HG03159 (cell line): ENCODE results near the gene DYNC1I1.

ENCODE experiments used
- ATAC-seq: cut with Tn5 transposase; IDR thresholded peaks from one replicate; pipeline ENCODE4 v1.9.1; 2021; ENCODE audit warnings: mild to moderate bottlenecking, moderate library complexity; ENCODE audit not compliant: unreplicated experiment

The DYNC1I1 gene

DNA sequence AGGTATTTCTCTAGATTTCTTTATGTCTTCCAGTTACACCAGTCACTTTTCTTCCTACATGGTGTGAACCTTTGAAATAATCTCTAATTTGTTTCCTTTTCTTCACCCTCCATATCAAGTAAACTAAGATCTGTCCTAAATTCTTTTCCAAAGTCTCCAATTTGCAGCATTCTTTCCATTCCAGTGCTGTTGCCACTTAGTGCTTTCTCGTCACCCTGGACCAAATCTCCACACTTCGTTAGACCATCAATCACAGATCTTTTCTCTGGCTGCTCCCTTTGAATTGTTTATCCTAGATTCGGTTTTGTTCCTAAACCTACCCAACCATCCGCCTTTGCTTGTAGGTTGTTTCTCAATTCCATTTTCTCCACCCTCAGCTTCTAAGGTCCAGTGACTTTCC is 74.7 kb downstream of the DYNC1I1 start:
- no peak for ATAC-seq

DNA sequence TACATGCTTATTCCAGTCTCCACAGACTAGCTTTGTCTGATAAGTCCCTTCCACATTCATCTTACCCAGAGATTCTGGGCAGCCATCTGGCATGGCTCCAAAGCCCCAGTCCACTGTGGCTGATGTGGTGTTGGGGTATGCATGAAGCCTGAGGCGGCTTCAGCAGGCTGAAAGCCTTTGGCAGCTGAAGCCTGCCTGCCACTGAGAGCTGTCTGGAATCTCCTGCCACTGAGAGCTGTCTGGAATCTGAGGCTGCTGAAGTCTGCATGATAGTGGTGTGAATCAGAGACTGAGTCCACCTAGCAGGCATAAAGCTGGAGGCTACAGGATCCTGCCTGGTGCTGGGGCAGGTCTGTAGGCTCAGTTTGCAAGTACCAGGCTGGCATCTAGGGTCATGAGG is 87.1 kb downstream of the DYNC1I1 start:
- no peak for ATAC-seq

DNA sequence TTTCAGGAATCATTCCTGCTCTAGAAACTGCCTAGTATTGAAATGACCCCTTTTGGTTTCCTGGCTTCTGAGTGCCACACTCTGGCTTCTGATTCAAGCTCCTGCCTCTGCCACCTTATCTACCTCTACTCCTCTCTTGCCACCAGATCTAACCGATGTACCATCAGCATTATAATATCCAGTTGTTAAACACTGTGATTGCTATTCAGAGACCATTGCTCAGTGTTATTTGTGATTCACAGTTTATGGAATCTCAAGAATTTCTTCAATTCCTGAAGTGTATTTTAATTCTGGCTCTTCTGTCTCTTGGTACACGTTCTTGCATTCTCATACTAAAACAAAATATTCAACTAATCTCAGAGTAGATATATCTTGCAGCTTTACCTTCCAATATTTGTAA is 88.7 kb downstream of the DYNC1I1 start:
- no peak for ATAC-seq

DNA sequence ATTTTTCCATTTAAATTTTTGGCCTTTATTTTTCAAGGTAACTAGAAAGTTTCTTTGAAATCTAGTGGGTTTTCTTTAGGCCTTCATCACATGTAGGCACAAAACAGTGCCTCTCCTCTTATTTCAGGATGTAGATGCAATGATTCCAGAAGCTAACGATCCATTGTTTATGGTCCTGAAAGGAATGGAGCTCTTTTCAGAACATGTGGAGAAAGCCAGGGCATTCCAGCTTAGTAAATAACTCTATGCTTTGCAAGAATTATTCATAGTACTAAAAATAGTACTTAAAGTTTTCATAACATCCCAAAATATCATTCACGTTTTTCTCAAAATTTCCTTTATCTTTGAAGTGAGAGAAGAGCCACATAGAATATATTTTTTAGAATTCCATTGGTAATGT is 91.3 kb downstream of the DYNC1I1 start:
- ATAC-seq, result no peak

DNA sequence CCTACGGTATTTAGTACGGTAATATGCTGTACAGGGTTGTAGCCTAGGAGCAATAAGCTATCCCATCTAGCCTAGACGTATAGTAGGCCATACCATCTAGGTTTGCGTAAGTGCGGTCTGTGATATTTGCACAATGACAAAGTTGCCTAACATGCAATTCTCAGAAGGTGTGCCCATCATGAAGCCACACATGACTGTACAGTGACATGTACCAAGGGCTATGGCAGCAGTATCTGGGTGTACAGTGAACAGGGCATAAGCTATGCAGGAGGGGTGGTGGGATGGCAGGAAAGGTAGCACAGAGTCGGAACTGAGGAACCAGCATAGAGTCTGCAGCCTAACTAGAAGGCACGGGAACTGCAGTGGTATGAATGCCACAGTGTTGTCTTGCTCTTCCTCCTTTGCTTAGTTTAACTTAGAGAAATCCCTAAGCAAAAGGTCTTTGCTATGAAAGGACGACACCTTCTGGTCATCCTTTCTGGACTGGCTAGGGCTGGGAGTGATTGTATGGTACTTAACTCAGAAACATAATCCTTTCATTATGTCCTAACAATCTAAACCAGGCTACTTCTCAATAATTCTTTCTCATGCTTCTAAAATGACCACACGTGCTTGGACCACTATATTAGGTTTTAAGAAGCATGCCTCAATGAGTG is 93.5 kb downstream of the DYNC1I1 start:
- ATAC-seq, result no peak

DNA sequence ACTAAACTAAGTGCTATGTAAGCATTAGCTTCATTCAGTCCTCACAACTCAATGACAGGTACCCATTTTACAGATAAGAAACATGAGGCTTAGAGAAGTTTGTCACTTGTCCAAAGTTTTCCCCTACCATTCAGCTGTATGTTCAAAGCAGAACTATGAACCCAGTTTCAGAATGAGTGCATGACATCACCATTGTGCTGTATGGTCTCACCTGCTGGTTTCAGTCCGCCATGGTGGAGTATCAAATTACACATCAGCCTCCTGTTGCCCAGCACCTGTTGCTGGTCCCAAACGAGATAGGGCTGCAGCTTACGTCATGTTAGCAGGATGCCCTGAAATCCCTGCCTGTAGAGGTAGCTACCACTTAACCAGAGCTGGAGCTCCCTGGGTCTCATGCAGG is 95.0 kb downstream of the DYNC1I1 start:
- peak; percentile 93 for ATAC-seq

DNA sequence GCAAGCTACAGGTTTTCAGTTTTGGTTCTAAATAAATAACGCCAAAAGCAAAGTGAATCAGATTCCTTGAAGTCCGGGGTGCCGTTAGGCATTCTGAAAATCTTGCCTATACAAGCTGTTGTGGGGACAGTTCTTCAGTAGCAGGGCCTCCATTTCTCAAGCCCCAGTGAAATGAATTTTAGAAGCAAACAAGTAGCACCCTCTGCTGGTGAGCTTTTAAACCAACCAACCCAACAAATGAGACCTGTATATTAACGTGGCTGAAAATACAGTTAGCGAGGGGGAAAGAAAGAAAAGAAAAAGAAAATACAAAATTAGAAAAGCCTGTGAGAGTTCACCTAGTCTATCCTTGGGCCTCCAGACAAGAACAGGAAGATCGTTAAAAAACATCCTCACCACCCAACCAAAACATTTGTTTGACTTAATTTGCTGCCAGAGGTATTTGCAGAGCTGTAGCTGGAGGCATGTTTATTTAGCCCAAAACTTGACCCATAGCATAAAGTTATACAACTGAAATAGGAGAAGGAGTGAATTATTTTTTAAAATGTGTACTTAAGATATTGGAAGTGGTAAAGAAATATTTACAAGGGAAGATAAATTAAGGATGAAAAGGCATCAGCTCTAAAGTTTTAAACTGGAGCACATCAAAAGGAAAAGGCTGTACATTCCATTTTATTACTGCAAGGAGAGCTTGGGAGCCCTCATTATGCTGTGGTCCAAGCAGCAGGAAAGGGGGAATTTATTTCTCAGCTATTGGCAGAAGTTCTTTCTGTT is 98.9 kb downstream of the DYNC1I1 start:
- peak; percentile 48 for ATAC-seq

DNA sequence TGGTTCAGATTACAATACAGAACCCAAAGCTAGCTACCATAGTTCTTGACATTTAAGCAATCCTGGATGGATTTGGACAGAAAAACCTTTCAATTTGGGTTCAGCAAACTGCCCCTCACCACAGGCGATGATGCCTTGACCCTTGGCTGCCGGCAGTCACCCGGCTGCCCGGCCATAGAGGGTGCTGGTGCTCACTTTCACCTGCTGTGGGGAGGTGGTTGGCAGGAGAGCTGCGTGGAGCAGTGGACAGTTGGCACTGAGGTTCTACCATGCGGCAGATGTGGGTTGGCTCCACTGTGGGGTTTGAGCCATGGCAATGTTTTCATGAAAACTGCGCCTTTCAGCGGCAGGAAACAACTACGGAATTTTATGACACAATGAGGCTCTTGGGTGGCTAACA is 99.5 kb downstream of the DYNC1I1 start:
- no peak for ATAC-seq

DNA sequence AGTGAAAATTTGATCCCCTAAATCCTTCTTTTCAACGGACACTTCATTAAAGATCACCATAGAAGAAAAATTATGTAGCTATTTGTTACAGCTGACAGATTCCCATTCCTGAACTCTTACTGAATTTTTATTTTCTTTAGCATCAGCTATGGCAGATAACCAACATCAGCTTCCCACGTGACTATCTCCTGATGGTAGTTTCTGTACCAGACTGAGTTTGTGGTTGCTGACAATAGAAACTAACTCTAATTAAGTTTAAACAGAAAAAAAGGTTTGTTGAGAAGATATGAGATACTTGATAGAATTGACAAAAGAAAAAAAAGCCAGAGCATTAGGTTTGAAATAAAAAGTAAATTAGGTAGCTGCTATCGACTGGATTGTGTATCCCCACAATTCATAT is 101.8 kb downstream of the DYNC1I1 start:
- ATAC-seq, result no peak

DNA sequence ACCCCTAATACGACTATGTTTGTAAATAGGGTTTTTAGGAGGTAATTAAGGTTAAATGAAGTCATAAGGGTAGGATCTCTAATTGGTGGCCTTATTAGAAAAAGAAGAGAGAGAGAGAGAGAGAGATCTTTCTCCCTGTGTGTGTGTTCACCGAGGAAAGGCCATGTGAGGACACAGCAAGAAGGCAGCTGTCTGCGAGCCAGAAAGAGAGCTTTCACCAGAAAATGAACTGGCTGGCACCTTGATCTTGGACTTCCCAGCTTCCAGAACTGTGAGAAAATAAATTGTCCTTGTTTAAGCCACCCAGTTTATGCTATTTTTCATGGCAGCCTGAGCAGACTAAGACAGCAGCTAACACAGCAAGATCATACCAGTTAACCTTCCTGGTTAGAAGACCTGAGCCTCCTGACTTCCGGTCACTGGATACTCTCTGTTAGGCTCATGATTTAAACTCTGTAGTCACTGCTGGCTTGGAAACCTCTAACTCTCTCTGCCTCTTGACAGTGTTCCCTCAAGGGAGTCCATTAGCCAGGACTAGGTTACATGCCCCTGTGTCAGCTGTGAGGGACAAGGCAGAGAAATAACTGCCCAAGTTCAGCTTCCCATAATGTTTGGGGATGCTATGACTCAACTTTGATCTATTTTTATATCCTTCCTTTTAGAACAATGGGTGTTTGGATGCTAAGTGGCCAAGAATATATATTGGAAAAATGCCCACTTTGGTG is 102.3 kb downstream of the DYNC1I1 start:
- ATAC-seq, result no peak

DNA sequence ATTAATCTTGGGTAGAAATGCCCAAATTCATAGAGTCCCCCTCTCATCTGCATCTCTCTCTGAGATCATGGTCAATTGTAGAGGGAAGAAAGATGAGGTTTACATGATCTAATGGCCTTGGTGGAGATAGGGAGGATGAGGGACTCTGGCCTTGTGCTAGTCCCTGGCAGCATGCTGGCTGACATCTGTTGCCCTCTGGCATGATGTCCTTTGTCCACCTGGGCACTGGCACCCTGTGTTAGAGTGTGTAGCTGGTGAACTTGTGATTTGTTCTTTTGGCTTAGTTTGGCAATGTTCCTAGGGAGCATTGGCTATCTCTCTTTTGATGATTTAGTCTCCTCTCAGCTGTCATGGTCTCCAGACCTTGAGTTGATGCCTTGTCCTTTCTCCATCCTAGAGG is 103.2 kb downstream of the DYNC1I1 start:
- ATAC-seq, result no peak

DNA sequence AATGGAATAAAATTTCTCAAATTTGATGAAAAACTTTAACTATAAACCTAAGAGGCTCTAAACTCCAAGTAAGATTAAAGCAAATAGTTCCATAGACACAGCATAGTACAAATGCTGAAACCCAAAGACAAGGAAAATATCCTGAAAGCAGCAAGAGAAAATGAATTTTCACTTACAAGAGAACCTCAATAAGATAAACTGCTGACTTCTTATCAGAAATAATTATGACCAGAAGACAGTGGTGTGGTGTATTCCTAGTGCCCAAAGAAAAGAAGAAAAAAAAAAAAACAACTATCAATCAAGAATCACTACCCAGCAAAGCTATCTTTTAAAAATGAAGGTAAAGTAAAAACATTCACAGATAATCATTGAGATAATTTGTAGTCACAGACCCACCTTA is 106.3 kb downstream of the DYNC1I1 start:
- ATAC-seq, result no peak

DNA sequence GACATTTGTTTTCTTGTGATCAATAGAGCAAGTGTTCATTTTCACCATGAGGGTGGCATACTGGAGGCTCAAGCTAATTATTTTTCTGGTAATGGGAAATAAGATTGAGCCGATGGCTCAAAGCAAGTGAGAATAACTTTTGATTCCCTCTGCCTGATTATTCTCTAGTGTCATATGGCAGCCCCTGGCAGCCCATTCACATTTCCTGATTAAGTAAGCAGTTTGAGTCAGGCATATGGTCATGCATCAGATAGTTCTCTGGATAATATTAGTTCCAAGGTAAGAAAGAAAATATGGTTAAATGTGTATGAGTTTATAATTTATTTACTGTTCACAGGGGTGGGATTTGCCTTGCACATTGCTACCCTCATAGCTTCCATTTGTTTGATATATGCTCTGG is 109.2 kb downstream of the DYNC1I1 start:
- no peak for ATAC-seq

DNA sequence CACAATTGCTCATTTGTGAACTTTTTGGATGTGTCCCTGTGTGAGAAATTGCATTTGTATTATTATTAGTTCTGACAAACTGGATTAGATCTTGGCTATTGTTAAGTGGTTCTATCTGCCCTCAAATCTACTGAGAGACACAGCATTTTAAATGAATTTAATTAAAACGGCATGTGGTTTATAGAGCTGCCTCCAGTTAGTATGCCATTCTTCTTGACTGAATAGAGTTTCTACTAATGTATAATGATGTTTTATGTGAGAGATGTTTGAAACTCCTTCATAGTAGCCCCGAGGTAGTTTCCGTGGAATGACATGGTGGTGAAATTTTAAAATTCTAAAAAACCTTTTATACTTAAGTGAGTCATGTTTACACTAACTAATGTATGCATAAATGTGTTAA is 110.9 kb downstream of the DYNC1I1 start:
- no peak for ATAC-seq

DNA sequence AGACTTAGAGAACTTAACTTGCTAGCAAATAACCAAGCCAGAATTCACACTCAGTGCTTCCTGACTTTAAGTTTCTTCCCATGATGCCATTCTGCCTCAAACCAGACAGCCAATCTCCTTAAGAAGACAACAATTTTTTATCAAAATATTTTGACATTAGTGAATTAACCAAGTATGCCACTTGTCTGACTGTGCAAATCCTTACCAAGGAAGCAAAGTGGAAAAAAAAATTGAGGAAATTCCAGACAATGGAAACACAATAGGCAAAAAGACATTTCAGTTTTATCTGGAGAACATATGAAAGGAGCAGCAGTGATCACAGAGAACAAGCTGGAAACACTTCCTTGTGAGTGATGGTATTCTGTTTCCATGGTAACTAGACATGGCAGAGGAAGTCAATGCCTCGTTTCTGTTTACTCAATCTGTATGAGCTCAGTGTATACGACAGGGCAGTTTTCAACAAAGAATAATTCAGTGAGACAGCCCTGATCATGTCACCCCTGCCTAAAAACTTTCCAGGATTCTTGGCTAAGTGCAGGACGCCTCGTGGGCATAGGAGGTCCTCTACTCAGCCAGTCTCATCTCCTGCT is 114.2 kb downstream of the DYNC1I1 start:
- no peak for ATAC-seq

DNA sequence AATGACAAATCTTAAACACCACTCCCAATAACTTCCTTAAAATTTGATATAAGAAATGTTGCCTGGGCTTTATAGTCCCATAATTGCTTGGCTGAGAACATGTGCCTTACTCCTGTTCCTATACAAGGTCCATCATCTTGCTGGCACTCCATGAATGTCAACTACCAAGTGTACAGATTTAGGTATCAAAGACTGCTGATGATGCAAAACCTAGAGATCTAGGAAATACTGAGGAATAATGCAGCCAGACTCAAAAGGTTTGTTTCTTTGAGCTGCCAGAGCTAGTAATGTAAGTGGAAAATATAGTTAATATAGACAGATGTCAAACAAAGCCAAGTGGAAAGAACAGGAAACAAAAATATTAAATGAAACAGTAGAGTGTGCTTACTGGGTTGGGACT is 121.1 kb downstream of the DYNC1I1 start:
- ATAC-seq, result no peak

DNA sequence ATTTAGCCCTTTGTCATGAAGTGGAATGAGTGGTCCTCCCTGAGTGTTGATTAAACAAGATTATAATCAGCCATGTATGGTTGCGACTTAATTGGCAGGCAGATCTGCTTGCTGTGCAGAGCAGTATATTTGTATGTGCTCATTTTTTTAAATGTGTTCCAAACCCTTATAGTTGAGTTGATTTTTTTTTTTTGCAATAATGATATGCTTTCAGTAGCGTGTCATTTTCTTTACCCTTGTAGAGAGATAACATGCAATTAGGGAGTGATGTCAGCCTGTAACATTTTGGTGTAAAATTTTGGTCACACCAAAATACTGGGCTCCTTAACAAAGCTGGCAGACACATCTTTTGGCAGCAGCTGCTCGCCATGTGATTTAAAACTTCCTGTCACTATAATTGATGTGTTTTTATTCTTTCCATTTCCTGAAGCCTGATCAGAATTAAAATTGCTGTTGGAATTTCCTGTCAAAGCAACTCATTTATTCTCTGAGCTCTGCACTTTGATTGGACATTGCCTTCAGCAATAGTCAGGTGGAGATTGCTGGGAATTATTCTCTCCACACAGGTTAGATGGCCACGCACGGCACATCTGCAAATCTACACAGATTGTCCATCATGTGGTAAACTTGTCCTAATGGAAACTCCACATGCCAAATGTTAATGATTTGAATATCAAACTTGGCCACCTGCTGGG is 125.3 kb downstream of the DYNC1I1 start:
- no peak for ATAC-seq

DNA sequence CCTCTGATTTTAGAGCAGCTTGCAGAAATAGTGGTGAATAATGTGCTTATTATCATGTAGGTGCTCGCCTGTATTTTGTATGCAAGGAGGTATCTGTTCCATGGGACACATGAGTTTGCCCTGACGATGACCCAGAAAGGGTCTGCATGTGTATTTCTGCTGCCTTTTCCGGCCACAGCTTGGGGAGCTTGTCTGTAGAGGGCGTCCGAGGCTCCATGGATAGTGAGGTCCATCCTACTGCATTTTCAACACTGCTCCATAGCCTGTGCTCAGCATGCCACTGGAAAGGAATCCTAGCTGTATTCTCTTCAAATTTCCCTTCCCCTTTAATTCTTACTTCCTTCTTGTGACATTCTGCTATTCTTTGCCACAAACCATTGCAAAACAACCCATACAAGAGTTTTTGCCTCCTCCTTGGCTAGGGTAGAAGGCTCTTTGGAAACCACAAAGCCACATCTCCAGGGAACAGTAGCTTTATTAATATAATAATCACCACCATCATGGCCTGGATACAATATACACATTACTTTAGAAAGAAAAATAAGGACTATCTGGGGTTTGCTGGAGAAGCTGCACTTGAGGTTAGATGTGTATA is 127.7 kb downstream of the DYNC1I1 start:
- no peak for ATAC-seq

DNA sequence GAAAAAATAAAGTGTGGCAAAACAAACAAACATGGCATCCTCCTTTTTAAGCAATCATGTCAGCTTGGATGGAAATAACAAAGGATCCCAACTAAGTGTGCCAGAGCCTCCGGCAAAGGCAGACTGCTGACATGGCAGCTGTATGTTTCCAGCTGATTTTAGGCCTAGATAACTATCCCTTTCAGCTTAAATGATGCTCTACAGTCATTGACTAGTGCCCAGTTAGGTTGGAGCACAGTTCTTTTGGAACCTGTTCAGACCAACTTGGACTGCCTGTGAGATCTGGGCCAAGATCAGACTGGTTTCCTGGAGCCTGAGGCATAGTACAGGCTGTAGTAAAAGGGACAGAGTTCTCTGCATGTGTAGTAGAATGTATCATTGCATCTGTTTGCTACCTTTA is 128.7 kb downstream of the DYNC1I1 start:
- no peak for ATAC-seq

DNA sequence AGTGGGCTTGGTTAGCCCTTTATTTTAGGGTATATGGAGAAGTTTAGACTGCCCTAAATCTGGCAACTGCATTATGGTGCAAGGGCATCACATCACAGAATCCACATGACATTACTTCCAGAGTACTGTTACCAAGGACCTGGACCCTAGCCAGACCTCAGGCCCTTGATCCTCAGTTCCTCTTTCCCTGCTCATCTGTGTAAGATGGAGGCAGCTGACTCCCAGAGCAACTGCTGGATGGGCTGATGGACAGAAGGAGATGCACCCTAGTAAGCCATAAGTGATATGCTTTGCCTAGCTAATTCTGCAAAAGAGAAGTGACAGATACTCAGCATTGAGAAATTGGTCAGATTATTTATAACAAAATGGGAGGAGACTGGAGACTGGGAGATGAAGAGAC is 131.7 kb downstream of the DYNC1I1 start:
- ATAC-seq, result no peak

DNA sequence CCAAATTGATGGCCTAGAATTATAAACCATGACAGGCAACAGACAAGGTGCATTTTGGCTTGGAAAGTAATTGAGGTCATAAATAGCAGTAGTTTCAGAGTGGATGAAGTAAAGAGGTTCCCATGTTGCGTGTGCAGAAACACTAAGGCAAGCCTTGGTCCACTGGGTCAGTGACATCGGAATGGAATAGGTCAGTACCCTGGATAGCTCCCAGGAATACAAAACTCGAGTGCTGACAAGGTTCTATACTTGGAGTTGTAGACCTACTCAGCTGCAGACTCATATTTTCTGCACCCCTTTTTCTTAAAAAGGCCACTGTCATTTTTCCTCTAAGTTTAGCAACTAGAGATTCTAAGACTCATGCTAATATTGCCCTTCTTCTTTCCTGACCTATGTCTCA is 132.8 kb downstream of the DYNC1I1 start:
- no peak for ATAC-seq
